Keratinocyte (primary cell): ENCODE results near the gene ATXN10. TPM values are rescaled to one million over a fixed set of nuclear protein-coding genes. Genes with fewer than 3 reads are reported as not detected.
"Not testable (repeated sequence)": the region's sequence is repeated elsewhere in the genome, so short reads cannot be mapped to it uniquely, and the experiment has no call there.

Source experiments
- DNase-seq: peaks from one replicate; pipeline ENCODE4 v3.0.0-alpha.2; 2011; ENCODE audit warnings: low read depth, missing footprints, low spot score
- FAIRE-seq: peaks from 2 replicates; lab custom pipeline; 2011; peaks lifted over from hg19 to GRCh38; lab: Jason Lieb, UNC
- H2AFZ ChIP-seq: 2 replicates; pipeline ENCODE4 v1.6.0; 2012; ENCODE audit warnings: low read length, control low read depth, inconsistent platforms; ENCODE audit not compliant: control insufficient read depth
- H3K27ac ChIP-seq: 2 replicates; pipeline ENCODE4 v1.5.1; 2011; ENCODE audit warnings: low read length; ENCODE audit not compliant: control insufficient read depth, insufficient read depth
- H3K27me3 ChIP-seq: 3 replicates; pipeline ENCODE4 v1.6.0; 2011; ENCODE audit warnings: low read length; ENCODE audit not compliant: control insufficient read depth, insufficient read depth; ENCODE audit errors: extremely low read depth
- H3K36me3 ChIP-seq, 2 experiments: 2 replicates in 1 of 2; 3 replicates in 1 of 2; pipeline ENCODE4 v1.5.1; 2011; ENCODE audit warnings: low read length in 2 of 2, mild to moderate bottlenecking in 1 of 2; ENCODE audit not compliant: control insufficient read depth in 2 of 2, insufficient read depth in 2 of 2; ENCODE audit errors: extremely low read depth in 1 of 2
- H3K4me1 ChIP-seq: 3 replicates; pipeline ENCODE4 v1.5.1; 2011; ENCODE audit warnings: low read length; ENCODE audit not compliant: control insufficient read depth, insufficient read depth; ENCODE audit errors: extremely low read depth
- H3K4me2 ChIP-seq: 3 replicates; pipeline ENCODE4 v1.6.0; 2011; ENCODE audit warnings: low read depth, low read length; ENCODE audit not compliant: control insufficient read depth, insufficient read depth; ENCODE audit errors: extremely low read depth
- H3K4me3 ChIP-seq, 3 experiments: fragments of 200-600 bp in 1 of 3; sonication (generic) in 1 of 3; 2 replicates in 2 of 3; 3 replicates in 1 of 3; pipeline ENCODE4 v1.5.1; 2011 to 2016; ENCODE audit warnings: low read length in 3 of 3, mild to moderate bottlenecking in 3 of 3, control low read depth in 2 of 3, inconsistent platforms in 1 of 3, low read depth in 1 of 3, mixed read lengths in 1 of 3, mixed run types in 1 of 3, moderate library complexity in 1 of 3; ENCODE audit not compliant: control insufficient read depth in 2 of 3, insufficient read depth in 2 of 3; ENCODE audit errors: extremely low read depth in 1 of 3
- H3K79me2 ChIP-seq: 2 replicates; pipeline ENCODE4 v1.6.0; 2012; ENCODE audit warnings: low read length; ENCODE audit not compliant: control insufficient read depth, insufficient read depth
- H3K9ac ChIP-seq: 3 replicates; pipeline ENCODE4 v1.6.0; 2011; ENCODE audit warnings: low read length; ENCODE audit not compliant: control insufficient read depth, insufficient read depth; ENCODE audit errors: extremely low read depth
- H3K9me1 ChIP-seq: 3 replicates; pipeline ENCODE4 v1.6.0; 2011; ENCODE audit warnings: low read length; ENCODE audit not compliant: control insufficient read depth, insufficient read depth; ENCODE audit errors: extremely low read depth
- H3K9me3 ChIP-seq: 2 replicates; pipeline ENCODE4 v1.5.1; 2012; ENCODE audit warnings: low read depth, low read length; ENCODE audit not compliant: control insufficient read depth
- H4K20me1 ChIP-seq: 3 replicates; pipeline ENCODE4 v1.6.0; 2011; ENCODE audit warnings: low read length; ENCODE audit not compliant: control insufficient read depth, insufficient read depth; ENCODE audit errors: extremely low read depth
- CTCF ChIP-seq, 3 experiments: IDR thresholded peaks in 1 of 3; conservative IDR thresholded peaks in 1 of 3; optimal IDR thresholded peaks in 1 of 3; 2 replicates in 2 of 3; 3 replicates in 1 of 3; pipeline versions ENCODE3 to v1.5.1; 2011; ENCODE audit warnings: low read length in 3 of 3, mild to moderate bottlenecking in 3 of 3, moderate library complexity in 2 of 3, control low read depth in 1 of 3, inconsistent platforms in 1 of 3; ENCODE audit not compliant: insufficient read depth in 2 of 3; ENCODE audit errors: extremely low read depth in 1 of 3
- EZH2 ChIP-seq: IDR thresholded peaks from one replicate; pipeline ENCODE4 v1.6.1; 2012; ENCODE audit warnings: inconsistent platforms, mild to moderate bottlenecking, low read length, moderate library complexity
- dilution Hi-C: fragments of 300-500 bp; cut with MboI; formaldehyde crosslinking; loops from one replicate; pipeline ENCODE4 v1.7.0; 2020; ENCODE audit warnings: low sequenced_read_pairs; ENCODE audit not compliant: extremely low pct_ligation_motif_present
- polyA plus RNA-seq, 5 experiments: library from polyadenylated mRNA; depleted of rRNA in 3 of 5; stranded (reverse) in 3 of 5; stranded (forward) in 1 of 5; unstranded in 1 of 5; fragments of >200 nt; gene quantifications; 1 replicate in 1 of 5; 2 replicates in 3 of 5; 3 replicates in 1 of 5; pipeline versions ENCODE4 v1.2.1 to v1.2.3, GENCODE V29; 2011 to 2012; ENCODE audit warnings: missing spikeins in 2 of 5, low read depth in 1 of 5, low replicate concordance in 1 of 5

ATXN10 gene
- polyA plus RNA-seq, 1 donor (not counting 4 experiments of a cell fraction or from before 2014, with no cell fraction given): 276 TPM

DNA sequence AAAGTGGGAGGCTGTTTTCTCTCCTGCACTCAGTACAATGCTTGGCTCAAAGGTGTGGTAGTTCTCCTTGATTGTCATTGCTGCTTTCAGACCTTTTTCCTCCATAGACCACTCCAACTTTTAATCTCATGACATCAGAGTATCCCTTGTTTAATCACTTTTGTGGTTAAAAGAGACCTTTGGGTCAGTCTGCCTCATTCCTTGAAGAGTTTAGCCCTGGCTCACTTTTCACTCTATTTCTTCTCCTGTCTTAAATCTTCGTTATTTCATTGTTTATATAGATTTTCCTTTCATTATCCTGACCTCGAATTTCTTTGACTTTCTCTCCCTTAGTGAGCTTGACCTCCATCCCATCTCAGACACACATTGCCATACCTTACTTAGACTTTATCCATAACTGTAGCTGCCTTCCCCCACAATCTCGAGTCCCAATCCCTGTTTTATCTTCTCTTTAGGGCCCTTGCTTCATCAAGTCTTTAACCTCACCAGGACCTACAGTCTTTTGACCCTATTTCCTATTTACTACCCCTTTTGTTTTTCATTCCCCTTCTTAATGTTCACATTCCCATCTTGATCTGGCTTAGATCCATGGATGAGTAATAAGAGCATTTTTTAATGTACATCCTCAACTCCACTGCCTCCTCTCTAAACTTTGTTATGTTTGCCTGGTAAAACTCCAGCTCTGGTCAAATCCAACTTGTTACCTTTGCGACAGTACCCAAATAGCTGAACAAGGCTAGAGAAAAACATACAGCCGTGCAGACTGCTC, 9.5 kb downstream of the ATXN10 start:
- Histone ChIP-seq H2AFZ (no peak overlapping the region), H4K20me1 (no peaks in the 10 kb centered on the region), H3K4me2 (peak overlapping the region; percentile 12), H3K4me1 (peaks cover 40% of the 10 kb centered on the region), H3K9me3 (no peaks in the 10 kb centered on the region), H3K27me3 (no peaks in the 10 kb centered on the region), H3K79me2 (peaks cover 86% of the 10 kb centered on the region), H3K9me1 (no peaks in the 10 kb centered on the region), H3K9ac (no peak overlapping the region), H3K4me3 (no peak overlapping the region), H3K36me3 (peaks cover 0 to 4% of the 10 kb centered on the region in 2 experiments), H3K27ac (no peak overlapping the region)
- dilution Hi-C loops: no loop called here
- DNase-seq (no peak), FAIRE-seq (peak; percentile 76)
- TF ChIP-seq CTCF (optimal IDR thresholded peaks at IDR 0.05 in 1 of 3, IDR thresholded peaks at IDR 0.05 in 1 of 3, conservative IDR thresholded peaks at IDR 0.05 in 1 of 3; ENCODE audit: extremely low read depth in 1 of 3, insufficient read depth in 2 of 3, low read length in 3 of 3) (no peak), EZH2 (no peak)

DNA sequence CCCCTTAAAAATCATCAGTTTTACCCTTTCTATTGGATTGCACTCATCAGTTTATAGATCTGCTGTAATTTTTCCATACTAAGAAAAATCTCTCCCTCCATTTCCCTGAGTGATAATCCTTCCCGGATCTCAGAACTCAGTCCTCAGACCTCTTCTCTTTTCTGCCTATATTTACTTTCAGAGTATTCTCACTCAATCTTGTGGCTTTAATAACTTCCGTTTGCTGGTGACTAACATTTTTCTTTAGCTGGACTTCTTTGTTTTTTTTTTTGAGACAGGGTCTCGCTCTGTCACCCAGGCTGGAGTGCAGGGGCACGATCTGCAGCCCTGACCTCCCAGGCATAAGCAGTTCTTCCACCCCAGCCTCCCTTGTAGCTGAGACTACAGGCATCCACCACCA, 10.4 kb downstream of the ATXN10 start:
- no peak overlapping the region for H3K9ac ChIP-seq
- FAIRE-seq: no peak
- no peaks in the 10 kb centered on the region for H4K20me1 ChIP-seq

DNA sequence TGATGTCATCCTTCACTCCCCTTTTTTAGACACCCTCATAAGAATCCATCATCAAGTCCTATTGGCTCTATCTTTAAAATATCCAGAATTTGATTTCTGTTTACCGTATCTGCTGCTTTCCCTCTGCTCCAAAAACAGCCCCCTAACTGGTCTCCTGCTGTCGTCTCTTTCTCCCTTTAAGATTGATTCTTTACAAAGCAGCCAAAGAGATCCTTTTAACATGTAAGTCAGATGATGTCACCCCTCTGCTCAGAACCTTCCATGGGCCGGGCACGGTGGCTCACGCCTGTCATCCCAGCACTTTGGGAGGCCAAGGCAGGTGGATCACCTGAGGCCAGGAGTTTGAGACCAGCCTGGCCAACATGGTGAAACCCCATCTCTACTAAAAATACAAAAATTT, 11.1 kb downstream of the ATXN10 start:
- H3K27me3 ChIP-seq, dilution Hi-C loops, FAIRE-seq, H3K4me2 ChIP-seq, DNase-seq, H3K9ac ChIP-seq, H3K4me3 ChIP-seq, H3K27ac ChIP-seq, H3K9me3 ChIP-seq, H4K20me1 ChIP-seq, H3K36me3 ChIP-seq, H2AFZ ChIP-seq, H3K9me1 ChIP-seq: not testable (repeated sequence)
- peaks cover 40% of the 10 kb centered on the region for H3K4me1 ChIP-seq
- peaks cover 78% of the 10 kb centered on the region for H3K79me2 ChIP-seq

More for the DNA sequence above, 10.4 kb downstream of the ATXN10 start:
- peaks cover 40% of the 10 kb centered on the region for H3K4me1 ChIP-seq
- H2AFZ ChIP-seq: no peak overlapping the region
- H3K27ac ChIP-seq: no peak overlapping the region
- dilution Hi-C loops: no loop called here
- H3K27me3 ChIP-seq: no peaks in the 10 kb centered on the region
- no peak for DNase-seq
- H3K4me3 ChIP-seq: no peak overlapping the region
- peaks cover 0 to 2% of the 10 kb centered on the region in 2 experiments for H3K36me3 ChIP-seq
- no peaks in the 10 kb centered on the region for H3K9me3 ChIP-seq
- no peaks in the 10 kb centered on the region for H3K9me1 ChIP-seq
- H3K79me2 ChIP-seq: peaks cover 80% of the 10 kb centered on the region
- no peak overlapping the region for H3K4me2 ChIP-seq
- no peak for TF ChIP-seq EZH2
- no peak for TF ChIP-seq CTCF (optimal IDR thresholded peaks at IDR 0.05 in 1 of 3, IDR thresholded peaks at IDR 0.05 in 1 of 3, conservative IDR thresholded peaks at IDR 0.05 in 1 of 3; ENCODE audit: extremely low read depth in 1 of 3, insufficient read depth in 2 of 3, low read length in 3 of 3)
